ENCODE results near the gene SLC35C1.
"Not testable (repeated sequence)": the region's sequence is repeated elsewhere in the genome, so short reads cannot be mapped to it uniquely, and the experiment has no call there.

The SLC35C1 gene

DNA sequence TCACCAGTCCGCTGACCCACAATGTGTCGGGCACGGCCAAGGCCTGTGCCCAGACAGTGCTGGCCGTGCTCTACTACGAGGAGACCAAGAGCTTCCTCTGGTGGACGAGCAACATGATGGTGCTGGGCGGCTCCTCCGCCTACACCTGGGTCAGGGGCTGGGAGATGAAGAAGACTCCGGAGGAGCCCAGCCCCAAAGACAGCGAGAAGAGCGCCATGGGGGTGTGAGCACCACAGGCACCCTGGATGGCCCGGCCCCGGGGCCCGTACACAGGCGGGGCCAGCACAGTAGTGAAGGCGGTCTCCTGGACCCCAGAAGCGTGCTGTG is 6.1 kb downstream of the SLC35C1 start:
- DNase-seq (ENCODE audit: low spot score), result no peak

DNA sequence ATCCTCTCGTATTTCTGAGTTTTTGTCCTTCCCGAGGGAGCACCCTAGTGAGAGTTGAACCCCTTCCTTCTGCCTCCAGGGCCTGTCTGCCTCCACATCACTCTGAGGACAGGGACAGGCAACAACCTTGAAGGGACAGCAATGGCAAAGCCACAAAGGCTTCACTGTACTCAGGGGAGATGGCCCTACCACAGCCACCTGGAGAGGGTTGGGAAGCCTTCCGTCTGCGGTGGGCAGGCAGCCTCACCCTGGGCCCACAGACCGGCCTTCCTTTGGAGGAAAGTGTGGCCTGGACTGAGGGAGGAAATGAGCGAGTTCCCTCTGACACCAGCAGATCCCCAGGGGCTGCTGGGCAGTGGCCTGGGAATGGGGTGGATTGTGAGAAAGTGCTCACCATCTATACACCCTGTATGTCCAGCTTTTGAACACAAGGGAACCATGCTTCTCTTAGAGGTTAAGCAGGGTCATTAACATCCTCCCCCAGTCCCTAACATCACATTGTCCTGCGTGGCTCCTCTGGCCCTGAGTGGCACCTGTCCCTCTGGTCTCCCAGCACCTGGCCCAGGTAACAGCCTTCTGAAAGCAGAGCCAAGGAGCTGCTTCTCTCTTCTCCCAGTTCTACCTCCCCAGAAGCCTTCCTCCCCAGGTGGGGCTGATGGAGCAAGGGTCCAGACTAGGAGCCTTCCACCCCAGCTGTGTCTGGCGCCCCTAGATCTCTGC is 6.8 kb downstream of the SLC35C1 start:
- DNase-seq (ENCODE audit: low spot score), result no peak

DNA sequence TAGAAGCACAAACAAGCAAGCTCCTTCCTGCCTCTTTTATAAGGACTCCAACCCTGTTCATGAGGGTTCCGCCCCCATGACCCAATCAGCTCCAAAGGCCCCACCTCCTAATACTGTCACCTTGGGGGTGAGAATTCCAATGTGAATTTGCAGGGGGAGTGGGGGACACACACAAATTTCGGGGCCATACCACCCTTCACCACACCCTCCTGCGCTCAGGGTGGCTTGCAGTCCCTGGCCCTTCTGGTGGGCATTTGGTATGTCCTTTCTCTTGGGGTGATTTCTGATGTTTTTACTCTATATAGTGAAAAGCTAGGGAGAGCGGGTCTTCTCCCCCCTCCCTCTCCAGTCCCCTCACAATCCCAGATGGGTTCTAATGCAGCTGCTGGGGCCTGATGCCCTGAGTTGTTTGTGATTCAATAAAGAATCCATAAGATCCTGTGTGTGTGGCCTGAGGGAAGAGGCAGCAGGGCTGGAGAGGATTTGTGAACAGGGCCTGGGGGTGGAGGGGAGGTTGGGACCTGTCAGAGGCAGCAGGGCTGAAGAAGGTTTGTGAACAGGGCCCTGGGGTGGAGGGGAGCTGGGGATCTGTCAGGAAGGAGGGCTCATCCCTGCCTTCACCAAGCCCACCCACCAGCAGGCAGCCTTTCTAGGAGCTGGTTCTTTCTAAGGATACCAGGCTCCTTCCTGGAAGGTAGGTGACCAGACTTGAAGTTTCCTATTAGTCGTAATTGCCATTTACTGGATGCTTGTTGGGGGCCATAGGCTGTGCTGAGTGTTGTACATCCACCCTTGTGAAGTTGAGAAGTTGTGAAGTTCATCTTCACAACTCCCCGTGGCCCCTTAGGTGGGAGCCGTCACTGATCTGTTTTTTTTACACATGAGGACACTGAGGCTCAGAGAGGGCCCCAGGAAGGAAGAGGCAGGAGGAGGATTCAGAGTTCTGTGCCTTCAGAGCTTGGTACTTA is 7.9 kb downstream of the SLC35C1 start:
- no peak for DNase-seq (ENCODE audit: low spot score)

DNA sequence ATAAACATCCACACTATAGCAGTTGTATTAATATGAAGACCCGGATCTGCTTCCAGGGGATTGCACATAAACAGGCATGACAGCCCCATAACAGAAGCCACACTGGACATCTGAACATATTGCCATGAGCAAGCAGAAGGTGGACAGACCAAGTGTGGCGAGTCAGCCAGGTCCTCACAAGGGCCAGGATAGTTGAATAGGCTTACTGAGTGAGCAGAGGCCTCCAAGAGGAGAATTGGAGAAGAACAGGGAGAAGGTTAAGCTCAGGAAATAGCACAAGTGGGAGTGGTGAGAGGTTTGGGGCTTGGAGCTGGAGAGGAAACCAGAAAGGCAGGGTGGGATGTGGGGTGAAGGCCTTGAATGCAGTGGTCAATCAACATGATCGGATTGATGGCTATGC is 10.8 kb downstream of the SLC35C1 start:
- DNase-seq (ENCODE audit: low spot score), result no peak

DNA sequence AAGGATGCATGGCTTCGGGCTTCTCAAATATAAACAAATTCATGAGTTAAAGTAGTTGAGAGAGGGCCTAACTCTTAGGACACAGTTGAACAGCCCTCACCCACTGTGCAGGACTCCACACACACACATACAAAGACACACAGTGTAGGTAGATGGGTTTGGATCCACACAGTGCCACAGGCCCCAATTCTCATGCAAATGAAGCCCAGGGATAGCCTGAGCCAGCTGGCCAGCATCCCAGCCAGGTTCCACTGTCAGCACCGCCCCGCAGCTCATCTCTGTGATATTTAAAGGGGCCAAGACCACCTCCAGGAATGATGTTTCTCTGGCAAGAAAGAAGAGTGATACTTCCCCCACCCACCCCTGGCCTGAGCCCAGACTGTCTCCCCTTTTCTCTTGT is 11.7 kb downstream of the SLC35C1 start:
- no peak for DNase-seq (ENCODE audit: low spot score)

DNA sequence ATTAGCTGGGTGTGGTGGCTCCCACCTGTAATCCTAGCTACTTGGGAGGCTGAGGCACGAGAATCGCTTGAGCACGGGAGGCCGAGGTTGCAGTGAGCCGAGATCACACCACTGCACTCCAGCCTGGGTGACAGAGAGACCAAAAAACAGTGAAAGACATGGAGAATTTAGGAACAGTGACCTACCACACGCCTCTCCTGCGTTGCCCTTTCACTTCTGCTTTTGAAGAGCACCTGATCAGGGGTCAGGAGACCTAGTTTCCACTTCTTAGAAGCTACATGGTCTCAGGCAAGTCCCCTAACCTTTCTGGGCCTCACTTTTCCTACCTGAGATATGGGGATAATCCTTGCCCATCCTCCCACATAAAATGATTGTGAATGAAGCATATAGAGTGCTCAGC is 12.2 kb downstream of the SLC35C1 start:
- DNase-seq (ENCODE audit: low spot score), result no peak

DNA sequence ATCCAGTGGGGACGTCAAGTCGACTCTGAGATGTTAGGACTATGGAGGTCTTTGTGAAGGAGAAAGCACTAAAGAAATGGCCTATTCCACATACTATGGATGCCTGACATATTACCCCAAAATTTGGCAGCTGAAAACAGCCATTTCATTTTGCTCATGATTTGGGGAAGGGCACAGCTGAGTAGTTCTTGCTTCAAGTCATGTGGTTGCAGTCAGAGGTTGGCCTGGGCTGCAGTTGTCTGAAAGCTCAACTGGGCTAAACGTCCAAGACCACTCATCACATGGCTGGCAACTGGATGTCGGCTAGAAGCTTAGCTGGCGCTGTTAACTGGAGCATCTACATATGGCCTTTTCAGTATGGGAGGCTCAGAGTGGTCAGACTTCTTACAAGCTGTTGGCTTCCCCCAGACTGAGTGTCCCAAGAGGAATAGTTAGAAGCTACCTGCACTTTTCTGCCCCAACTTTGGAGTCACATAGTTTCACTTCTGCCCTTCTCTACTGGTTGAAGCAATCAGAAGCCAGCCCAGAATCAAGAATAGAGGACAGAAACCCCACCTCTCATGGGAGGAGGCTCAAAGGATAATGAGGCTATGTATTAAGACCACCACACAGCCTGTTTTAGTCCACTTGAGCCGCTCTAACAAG is 14.1 kb downstream of the SLC35C1 start:
- DNase-seq (ENCODE audit: low spot score), result no peak

DNA sequence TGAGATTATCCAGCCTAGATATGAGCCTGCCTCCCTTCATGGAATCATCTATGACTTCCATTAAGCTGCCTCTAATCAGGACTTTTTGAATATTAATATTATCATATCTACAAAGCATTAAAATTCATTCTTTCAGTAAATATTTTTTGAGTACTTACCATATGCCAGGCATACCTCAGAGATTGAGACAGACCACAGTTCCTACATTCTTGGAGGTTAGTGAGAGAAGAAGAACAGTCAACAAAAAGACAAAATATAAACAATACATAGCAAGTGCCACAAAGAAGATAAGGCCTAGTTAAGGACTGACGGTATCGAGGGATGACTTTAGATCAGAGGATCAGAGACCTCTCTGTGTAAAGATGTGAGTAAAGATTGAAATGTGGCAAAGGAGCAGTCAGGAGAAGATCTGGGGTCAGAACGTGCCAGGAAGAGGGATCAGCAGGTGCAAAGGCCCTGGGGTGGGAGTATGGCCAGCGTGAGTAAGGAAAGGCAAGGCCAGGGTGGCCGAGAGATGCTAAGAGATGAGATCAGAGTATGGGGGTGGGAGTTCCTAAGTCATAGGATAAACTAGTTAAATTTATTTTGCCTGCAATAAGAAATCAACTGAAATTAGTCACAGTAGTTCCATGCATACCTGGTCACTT is 15.4 kb downstream of the SLC35C1 start:
- DNase-seq (ENCODE audit: low spot score), result no peak

DNA sequence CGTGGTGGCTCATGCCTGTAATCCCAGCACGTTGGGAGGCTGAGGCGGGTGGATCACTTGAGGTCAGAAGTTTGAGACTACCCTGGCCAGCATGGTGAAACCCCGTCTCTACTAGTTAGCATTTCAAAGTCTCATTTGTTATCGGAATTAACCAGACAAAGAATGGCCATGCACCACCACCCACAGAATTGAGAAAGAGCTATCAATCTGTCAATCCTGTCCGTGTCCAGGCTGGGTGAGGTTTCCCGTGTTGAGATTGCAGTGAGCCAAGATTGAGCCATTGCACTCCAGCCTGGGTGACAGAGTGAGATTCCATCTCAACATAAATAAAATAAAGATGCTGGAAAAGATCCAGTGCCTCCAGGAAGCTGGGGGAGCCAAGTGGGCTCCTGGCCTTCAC is 21.5 kb downstream of the SLC35C1 start:
- not testable (repeated sequence) for DNase-seq (ENCODE audit: low spot score)

DNA sequence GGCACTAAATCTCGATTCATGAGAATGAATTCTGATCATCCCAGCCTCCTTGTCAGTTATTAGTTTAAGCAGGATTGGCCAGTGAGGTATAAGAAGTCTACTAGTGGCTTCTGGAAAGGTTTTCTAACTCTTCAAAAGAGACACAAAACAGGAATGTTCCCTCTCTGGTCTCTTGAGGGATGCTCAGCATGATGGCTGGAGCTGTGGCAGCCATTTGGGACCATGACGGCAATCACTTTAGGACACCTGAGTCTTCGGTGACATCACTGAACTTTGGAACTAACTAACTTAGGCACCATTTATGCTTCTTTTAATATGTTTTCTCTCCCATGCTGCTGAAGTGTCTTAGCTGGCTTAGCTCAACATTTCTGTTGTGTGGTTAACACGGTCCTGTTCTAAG is 22.2 kb downstream of the SLC35C1 start:
- DNase-seq (ENCODE audit: low spot score), result no peak

DNA sequence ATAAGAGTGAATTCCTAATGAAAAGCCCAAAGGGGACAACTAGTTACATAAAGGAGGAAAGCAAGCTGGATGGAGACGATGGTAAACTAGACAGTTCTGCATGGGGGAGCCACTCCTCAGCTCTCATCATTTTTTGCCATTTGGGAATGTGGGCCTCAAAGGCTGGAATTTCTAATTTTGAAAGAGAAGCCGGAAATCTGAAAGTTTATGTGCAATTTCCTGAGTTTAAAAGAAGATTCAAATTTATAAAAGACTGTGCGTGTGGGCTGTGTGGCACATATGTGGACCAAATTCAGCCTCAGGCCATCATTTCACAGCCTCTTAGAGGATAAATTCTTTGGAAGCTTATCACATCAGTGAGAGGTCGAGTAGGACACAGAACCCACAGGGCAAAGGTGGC is 24.0 kb downstream of the SLC35C1 start:
- DNase-seq (ENCODE audit: low spot score), result no peak

DNA sequence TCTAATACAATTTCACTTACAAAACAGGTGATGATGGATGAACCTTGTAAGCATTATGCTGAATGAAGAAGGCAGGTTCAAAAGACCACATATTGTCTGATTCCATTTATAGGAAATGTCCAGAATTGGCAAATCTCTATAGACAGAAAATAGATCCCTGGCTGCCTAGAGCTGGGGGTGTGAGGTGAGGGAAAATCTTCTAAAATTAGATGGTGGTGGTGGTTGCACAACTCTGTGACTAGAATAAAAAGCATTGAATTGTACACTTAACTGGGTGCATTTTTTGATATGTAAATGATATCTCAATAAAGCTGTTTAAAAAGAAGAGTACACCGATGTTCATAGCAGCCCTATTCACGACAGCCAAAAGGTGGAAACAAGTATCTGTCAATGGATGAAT is 25.6 kb downstream of the SLC35C1 start:
- no peak for DNase-seq (ENCODE audit: low spot score)

DNA sequence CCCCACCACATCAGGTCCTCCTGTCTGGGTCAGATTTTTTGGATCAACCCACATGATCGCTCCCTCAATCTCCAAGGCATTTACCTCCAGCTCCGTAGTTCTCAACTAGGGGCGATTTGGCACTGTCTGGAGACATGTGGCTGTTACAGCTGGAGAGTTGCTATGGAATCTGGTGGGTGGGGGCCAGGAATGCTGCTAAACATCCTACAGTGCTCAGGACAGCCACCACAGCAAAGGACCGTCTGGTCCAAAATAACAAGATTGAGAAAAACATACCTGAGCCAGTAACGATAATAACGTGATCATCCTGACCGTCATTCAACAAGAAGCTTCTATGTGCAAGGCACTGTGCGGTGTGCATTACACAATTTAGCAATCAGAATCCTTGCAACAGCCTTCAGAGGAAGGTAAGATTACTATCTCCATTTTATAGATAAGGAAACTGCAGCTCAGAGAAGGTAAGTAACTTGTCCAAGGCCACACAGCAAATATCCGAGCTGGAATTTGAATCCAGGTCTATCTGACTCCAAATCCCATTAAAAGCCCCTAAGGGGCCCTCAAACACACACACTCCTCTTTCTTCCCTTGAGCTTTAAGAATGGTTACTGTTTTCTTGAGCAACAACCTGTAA is 28.0 kb downstream of the SLC35C1 start:
- DNase-seq (ENCODE audit: low spot score), result no peak

DNA sequence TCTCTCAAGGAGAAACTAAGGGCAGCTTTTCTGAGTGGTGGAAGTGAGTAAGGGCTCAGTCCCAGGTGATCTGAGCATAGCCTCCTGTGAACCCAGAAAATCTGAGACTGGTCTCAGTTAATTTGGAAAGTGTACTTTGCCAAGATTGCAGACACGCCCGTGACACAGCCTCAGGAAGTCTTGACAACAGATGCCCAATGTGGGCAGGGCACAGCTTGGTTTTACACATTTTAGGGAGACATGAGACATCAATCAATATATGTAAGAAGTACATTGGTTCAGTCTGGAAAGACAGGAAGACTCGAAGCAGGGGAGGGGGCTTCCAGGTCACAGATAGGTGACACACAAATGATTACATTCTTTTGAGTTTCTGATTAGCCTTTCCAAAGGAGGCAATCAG is 28.8 kb downstream of the SLC35C1 start:
- DNase-seq (ENCODE audit: low spot score), result no peak

DNA sequence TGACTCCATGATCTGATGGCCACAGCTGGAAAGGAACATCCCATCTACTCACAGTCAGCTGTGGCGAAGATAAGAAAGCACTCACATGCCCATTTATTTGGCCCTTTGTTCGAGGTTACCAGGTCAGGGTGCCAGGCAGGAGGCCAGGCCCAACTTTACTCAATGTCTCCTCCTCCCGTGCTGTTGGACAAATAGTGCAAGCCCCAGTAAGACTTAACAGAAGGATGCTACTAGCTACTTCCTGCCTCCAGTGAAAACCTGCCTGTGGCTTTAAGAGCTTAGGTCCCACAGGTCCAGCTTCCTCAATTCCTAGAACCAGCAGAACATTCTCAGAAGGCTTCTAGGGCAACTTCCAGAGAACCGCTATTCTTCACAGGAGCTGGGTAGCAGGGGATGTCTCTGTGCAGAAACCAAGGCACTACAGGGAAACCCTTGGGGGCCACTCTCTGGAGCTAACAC is 29.4 kb downstream of the SLC35C1 start:
- no peak for DNase-seq (ENCODE audit: low spot score)

DNA sequence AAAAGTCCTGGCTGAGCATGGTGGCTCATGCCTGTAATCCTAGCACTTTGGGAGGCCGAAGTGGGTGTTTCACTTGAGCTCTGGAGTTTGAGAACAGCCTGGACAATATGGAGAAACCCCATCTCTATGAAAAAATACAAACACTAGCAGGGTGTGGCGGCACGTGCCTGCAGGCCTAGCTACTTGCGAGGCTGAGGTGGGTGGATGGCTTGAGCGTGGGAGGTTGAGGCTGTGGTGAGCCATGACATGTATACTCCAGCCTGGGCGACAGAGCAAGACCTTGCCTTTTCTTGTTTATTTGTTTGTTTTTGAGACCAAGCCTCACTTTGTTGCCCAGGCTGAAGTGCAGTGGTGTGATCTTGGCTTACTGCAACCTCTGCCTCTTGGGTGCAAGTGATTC is 34.3 kb downstream of the SLC35C1 start:
- no peak for DNase-seq (ENCODE audit: low spot score)

DNA sequence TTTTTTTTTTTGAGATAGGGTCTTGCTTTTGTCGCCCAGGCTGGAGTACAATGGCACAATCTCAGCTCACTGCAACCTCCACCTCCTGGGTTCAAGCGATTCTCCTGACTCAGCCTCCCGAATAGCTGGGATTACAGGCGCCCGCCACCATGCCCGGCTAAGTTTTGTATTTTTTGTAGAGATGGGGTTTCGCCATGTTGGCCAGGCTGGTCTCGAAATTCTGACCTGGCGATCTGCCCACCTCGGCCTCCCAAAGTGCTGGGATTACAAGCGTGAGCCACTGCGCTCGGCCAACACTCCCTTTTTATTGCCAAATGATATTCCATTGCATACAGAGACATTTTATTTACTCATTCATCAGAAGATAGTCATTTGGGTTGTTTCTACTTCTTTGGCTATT is 35.3 kb downstream of the SLC35C1 start:
- DNase-seq (ENCODE audit: low spot score), result not testable (repeated sequence)

DNA sequence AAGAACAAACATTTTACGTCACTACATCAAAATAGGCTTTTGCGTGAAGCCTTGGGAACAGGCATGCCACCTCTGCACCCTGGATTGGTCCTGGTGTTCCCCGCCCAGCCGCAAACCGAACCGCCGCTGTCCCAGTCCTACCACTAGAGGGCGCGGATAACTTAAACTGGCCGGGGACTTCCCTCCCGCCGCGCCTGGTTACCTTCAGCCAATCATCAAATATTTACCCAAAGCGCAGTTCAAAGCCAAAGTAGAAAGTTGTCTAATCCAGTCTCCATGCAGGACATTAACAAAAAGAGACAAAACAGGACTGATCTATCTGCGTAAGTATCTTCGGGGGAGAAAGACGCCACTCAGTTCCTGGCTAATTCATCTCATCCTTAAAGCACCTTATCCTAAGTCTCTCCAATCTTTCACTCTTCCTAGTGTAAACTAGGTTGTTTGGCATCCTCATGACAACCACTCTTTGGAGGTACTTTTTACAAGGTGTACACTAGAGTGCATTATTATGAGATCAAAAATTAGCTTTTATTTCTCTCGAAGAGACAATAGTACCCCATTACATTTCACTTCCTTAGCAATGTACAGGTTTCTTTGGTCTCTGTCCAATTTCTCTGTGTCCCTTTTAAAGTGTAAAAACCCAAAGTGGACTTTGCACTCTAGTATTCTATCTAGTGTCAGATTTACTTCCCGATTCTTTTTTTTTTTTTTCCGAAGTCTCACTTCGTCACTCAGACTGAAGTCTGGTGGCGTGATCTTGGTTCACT is 38.4 kb downstream of the SLC35C1 start:
- DNase-seq (ENCODE audit: low spot score), result peak; percentile 88

DNA sequence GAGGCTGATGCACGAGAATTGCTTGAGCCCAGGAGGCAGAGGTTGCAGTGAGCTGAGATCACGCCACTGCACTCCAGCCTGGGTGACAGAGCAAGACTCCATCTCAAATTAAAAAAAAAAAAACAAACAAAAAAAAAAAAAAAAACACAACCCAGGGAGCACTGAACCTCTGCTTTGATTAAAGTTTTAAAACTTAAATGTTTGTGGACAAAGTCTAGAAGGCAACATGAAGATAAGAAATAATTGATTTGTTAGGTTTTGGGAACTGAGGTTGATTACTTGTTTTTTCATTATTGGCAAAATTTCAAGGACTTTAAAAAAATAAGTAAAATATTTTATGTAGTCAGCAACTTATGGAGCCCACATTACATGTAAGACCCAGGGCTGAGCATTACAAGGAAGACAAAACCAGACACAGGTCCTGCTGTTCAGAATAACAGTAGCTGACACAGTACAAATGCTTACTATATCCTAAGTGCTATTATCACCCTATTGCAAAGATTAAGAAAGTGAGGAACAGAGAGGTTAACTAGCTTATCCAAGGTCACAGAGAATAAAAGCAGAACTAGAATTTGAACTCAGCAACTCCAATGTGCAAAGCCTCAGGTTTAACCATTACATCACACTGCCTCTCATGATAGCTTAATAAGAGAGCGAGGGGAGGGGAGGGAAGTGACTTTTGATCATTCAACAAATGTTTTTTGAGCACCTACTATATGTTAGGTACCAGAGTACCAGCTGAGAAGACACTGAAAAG is 40.1 kb downstream of the SLC35C1 start:
- no peak for DNase-seq (ENCODE audit: low spot score)

DNA sequence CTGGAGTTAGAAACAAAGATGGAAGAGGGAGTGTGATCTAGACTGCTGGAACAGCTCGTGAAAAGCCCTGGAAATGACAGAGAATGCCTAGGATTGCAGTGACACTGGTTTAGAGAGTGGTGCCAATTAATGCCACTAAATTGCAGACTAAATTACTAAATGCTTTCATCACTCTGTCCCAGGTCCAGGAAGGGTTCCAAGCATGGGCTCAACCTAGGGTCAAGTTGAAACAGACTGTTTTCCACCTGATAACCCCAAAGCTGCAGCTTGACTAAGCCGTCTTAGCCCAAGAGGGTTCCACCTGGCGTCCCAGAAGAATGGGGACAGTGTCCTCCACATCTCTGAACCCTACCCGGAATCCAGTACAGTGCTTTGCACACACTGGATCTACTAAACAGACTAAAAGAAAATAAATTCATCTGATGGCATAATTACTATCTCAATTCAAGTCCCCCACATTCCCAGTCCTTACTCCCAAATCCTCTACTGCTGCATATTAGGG is 41.3 kb downstream of the SLC35C1 start:
- no peak for DNase-seq (ENCODE audit: low spot score)
